Measurements from ENCODE around the gene MSANTD4.
A peak's percentile ranks its signal among the peaks of the same experiment; 100 is the strongest.
"Not testable (repeated sequence)": the region's sequence is repeated elsewhere in the genome, so short reads cannot be mapped to it uniquely, and the experiment has no call there.

MSANTD4 gene

DNA sequence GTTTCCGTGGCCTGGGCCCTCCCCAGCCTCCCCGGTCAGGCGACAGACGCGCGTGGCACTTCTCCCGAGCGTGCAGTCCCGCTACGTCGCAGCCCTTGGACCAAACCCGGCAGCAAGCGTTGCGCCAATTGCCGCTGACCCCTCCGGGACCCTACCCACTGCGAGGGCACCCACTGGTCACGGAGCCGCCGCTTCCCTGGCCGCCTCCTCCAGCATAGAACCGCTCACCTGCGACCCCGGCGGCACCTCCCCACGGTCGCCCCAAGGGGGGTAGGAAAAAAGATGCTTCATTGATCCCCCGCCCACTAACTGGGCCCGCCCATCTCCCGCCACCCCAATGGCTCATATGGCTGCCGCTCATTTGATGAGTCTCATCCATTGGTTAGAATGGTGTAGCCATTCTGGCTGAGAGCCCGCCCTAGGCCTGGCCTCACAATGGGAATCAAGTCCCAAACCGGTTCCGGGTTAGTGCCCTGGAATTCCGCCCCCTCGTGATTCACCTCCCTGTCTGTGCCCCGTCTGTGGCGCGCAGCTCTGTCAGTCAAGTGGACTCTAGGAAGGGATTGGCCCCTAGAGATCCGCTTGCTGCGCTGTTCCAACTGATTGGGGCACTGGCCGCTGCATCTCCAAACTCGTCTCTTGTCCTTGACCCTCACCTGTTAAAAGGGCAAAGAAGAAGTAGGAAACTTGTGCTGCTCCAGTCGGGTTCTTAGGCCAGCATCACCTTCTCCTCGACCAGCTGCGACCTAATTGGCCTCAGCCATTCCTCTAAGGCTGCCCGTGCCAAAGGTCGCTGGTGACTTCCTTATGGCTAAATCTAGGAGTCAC is at the start of gene MSANTD4:
Gene MSANTD4 (minus strand): TSS at position 274 of the 828 bp plus-strand sequence. CDS start 11,323 bp downstream, outside the sequence.
- DNase-seq (ENCODE audit: low read depth in 2 of 2), result peak; percentile 87 to 91

DNA sequence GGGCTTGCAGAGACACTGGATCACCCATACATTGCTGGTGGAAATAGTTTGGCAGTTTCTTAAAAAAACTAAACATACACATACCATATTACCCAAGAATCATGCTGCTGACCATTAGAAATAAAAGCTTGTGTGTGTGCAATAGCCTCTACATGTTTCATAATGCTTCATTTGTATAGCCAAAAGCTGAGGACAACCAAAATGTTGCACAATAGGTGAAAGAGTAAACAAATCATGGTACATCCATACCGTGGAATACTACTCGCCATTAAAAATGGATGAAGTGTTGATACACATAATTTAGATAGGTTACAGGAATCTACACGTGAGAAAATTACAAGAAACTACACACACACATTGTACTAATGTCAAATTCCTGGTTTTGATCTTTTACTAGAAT is 48.6 kb upstream of the MSANTD4 start:
- no peak for DNase-seq (ENCODE audit: low read depth in 2 of 2)

DNA sequence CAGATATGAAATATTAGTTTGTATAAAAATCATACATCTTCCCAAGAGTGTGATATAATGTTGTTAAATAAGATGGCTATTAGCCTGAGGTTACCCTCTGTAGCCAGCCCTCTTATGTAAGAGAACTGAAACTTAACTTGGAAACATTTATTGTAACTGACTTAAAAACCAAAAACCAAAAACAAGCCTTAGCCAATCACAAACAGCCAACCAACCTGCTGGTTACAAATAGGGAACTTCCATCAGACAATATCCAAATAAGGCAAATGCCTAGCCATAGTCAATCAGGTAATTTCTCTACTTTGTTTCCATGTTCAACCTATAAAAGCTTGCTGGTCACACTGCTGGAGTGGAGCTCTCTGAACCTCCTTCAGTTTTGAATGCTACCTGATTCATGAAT is 41.0 kb upstream of the MSANTD4 start:
- no peak for DNase-seq (ENCODE audit: low read depth in 2 of 2)

DNA sequence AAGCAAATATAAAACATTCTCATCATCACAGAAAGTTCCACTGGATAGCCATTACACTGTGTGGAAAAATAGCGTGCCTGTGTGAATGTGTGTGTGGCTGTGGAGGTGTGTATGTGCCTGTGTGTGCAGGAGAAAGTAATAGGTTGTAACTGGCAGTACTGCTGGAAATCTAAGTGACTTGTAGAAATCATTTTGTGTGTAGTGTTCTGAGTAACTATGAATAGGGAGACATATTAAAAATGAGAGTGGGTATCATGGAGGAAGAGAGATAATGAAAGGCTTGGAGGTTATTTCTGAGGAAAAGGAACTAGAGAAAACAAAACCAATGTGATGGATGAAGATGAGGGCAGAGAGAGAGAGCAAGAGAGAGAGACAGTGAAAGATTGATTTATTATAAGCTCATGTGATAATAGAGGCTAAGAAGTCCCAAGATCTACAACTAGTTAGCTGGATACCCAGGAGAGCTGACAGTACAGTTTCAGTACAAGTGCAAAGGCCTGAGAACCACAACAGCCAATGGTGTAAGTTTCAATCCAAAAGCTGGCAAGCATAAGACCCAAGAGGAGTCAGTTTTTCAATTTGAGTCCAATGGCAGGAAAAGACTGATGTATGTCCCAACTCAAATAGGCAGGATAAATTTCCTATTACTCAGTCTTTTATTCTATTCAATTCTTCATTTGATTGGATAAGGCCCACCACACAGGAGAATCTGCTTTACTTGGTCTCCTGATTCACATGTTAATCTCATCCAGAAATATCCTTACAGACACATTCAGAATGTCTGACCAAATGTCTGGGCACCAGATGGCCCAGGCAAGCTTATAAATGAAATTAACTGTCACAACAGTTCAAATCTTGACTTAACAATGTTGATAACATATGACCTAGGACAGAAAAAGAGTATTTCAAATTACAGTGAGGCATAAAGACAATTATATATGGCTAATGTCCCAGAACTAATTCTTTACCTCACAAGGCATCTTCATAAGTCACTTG is 40.2 kb upstream of the MSANTD4 start:
- no peak for DNase-seq (ENCODE audit: low read depth in 2 of 2)

DNA sequence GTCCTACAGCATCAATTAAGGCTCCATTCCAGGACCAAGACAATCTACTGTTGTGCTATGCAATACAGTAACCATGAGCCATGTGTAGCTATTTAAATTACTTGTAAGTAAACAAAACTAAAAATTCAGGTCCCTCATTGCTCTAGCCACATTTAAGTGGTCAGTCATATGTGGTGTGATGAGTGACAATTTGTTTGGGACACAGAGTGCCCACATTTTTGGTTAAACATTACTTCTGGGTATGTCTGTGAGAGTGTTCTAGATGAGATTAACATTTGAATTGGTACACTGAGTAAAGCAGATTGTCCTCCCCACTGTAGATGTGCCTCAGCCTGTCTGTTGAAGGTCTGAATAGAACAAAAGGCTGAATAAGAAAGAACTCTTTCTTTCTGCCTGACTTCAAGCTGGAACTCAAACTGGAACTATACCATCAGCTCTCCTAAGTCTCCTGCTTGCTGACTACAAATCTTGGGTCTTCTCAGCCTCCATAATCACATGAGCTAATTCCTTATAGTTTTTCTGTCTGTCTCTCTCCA is 39.3 kb upstream of the MSANTD4 start:
- DNase-seq (ENCODE audit: low read depth in 2 of 2), result no peak

DNA sequence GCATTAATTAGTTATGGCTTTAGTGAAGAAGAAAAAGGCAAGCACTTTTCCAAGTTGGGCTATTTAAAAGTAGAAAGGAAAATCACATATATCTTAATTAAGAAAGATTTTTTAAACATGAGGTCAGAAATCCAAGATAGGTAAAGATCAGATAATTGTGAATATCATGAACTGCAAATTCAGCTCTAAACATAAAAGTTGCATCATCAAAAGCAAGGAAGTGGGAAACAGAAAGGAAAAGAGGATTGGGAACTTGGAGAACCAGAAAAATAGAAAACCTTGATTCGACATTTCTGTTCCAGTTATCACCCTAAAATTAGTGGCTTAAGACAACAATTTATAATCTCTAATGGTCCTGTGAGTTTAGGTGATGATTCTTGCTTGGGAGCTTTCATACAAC is 37.6 kb upstream of the MSANTD4 start:
- no peak for DNase-seq (ENCODE audit: low read depth in 2 of 2)

DNA sequence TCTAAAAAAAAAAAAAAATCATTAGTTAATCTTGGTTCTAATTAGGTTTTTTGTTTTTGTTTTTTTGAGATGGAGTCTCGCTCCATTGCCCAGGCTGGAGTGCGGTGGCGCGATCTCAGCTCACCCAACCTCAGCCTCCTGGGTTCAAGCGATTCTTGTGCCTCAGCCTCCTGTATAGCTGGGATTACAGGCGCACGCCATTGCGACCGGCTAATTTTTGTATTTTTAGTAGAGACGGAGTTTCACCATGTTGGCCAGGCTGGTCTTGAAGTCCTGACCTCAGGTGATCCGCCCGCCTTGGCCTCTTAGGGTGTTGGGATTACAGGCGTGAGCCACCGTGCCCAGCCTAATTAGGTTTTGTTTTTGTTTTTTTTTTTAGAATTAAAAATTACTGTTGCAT is 36.3 kb upstream of the MSANTD4 start:
- not testable (repeated sequence) for DNase-seq (ENCODE audit: low read depth in 2 of 2)

DNA sequence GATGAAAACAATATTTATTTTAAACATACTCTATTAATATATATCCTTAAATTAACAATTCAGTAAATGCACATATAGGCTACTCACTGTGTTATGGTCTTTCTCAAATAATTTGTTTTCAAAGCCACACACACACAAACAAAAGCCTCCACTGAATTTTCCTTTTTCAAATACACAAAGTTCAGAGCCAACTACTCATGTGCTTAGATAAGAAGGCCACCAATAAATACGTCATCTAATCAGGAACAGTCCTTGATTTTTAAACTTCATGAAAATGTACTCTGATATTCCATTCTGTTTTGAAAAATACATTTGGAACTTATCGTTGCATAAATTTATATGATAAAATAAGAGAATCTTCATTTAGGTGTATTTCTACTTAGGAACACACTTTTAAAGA is 29.1 kb upstream of the MSANTD4 start:
- DNase-seq (ENCODE audit: low read depth in 2 of 2), result no peak

DNA sequence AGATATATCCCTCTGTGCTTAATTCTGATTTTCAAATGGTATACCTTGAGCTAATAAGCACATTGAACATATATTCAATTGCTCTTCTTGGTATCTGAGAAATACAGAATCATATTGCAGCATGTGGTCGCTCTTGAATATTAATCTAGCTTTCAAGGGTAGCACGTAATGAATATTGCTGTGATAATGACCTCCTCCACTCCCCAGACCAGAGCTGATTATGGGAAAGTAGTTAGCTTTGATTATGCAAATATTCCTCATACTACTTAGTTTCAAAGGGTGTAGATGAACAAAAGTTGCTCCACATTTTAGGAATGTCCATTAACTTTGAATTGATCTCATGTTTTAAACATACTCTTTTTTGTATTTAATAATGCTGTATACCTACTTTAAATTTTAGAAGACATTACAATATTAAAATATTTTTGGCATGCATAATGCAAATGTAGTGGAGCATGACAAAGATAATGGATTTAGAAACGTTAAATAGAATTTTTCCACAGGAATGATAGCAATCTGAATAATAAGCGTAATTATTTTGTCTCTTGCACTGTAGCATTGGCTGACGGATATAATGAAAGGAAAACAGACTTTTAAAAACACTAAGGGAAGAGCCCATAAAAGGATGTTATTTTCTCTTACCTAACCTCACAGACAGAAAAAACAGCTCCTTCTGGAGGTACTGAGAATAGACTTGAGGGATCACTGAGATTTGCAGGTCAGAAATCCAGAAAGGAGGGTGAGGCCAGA is 27.9 kb upstream of the MSANTD4 start:
- DNase-seq (ENCODE audit: low read depth in 2 of 2), result no peak

DNA sequence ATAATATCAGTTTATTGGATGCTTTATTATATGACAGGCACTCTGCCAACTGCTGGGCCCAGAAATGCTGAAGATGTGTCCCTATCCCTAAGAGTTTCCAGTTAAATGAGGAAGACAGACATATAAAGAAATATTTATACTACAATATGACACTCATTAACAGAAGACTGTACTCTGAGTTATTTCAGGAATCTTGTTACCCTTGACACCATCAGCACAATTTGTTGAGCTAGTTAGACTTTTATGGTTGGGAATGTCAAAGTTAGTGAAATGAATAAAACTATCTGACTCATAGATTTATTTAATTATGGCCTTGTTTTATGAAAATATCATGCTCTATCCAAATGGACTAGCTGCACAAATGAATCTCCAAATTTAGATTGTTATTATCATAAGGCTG is 25.6 kb upstream of the MSANTD4 start:
- no peak for DNase-seq (ENCODE audit: low read depth in 2 of 2)

DNA sequence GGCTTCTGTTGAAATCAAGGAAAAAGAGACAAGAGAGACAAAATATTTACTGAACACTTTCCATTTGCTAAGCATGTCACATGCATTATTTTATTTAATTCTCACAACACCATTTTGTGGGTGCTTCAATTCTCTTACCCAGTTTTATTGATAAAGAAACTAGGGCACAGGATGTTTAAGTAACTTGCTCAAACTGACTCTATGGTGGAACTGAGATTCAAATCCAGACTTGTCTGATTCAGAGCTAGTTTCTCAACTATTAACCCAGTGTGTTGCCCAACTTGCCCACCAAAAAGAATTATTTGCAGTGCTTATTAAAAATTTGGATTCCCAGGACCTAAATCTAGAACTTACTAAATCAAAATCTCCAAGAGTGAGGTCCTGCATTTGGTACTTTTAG is 21.5 kb upstream of the MSANTD4 start:
- DNase-seq (ENCODE audit: low read depth in 2 of 2), result no peak

DNA sequence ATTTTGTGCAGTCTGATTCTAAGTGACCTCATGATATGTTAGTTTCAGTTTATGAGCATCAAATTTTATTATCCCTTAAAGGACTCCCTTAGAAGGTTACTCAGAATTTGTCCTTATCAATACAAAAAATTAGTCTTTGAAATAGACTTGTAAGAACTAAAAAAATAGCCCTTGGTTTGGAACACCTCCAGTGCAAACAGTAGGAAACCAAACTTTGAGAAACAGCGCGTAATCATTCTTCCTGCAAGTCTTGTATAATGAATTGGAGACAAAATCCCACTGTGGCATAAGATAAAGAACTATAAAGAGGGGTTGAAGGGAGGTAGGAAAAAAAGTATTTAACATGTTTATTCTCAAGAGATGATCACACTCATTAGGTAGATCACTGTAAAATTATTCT is 10.8 kb upstream of the MSANTD4 start:
- no peak for DNase-seq (ENCODE audit: low read depth in 2 of 2)

DNA sequence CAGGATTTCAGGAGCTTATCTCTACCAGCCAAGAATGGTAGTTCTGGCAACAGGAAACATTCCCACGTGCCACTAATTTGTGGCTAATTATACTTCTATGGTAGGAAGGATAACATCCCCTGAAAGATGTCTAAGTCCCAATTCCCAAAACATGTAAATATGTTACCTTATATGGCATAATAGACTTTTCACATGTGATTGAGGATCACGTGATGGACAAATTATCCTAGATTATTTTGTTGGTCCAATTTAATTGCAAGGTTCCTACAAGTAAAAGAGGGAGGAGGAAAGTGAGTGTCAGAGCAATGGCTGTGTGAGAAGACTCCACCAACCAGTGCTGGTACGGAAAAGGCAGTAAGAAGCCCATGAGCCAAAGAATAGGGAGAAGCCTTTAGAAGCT is 9.9 kb upstream of the MSANTD4 start:
- no peak for DNase-seq (ENCODE audit: low read depth in 2 of 2)

DNA sequence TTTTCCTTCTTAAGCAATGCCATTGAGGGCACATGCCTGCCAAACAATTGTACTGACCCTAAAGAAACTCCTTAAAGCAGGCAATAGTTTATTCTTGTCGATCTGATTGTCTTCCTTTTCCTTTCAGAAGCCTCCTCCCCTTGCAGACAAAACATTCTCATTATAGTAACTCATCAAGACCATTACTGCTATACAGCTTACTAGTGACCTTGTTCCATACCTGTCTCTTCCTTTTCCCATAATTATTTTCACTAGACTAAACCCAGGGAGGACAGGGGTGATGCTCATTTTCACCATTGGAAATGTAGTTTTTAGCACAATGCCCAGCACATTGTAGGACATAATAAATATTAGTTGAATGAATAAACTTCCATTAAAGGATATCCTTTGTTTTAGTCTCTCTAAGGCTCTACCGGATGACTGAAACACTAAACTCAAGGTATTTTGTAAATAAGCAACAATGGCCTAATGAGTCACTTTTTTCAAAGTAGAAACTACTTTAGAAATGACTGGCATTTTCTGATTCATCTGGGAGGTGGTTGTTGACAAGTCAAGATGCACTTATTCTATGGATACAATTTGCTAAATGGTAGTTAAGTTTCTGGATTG is 9.3 kb upstream of the MSANTD4 start:
- DNase-seq (ENCODE audit: low read depth in 2 of 2), result no peak

DNA sequence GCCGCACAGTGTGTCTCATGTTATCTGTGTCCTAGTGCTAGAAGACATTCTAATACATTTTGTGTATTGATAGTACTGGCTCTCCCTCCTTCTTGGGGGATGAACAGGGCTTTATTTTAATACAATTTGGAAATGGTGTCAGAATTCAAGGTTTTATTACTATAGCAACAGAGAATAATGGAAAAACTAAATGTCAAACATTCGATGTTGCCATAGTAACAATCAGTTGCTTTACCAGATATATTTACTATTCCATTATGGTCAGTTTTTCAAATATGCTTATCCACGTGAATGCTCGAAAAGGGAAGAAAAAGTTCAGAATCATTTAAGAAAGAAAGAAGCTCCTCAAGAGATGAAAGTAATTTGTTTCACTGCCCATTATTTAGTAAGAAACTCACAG is 8.6 kb upstream of the MSANTD4 start:
- DNase-seq (ENCODE audit: low read depth in 2 of 2), result no peak

DNA sequence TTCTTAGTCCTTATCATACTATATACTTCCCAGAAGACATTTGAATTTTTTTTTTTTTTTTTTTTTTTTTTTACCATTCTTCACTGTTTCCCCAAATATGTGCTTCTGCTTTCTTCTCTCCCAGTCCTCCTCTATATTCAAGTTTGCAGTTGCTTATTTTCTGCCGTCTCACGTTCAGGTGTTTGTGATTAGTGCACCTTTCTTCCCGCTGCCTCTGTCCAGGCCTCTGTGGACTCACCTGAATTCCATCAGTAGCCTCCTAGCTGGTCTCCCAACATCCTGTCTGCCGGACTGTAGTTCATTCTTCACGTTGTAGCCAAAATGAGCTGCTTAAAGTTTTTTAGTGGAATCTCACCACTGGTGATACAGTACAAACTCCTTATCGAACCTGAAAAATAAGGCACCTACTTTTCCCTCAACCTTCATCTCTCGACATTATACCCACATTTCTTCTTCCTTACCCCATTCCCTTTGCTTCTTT is 795 bp upstream of the MSANTD4 start:
- DNase-seq (ENCODE audit: low read depth in 2 of 2), result no peak

DNA sequence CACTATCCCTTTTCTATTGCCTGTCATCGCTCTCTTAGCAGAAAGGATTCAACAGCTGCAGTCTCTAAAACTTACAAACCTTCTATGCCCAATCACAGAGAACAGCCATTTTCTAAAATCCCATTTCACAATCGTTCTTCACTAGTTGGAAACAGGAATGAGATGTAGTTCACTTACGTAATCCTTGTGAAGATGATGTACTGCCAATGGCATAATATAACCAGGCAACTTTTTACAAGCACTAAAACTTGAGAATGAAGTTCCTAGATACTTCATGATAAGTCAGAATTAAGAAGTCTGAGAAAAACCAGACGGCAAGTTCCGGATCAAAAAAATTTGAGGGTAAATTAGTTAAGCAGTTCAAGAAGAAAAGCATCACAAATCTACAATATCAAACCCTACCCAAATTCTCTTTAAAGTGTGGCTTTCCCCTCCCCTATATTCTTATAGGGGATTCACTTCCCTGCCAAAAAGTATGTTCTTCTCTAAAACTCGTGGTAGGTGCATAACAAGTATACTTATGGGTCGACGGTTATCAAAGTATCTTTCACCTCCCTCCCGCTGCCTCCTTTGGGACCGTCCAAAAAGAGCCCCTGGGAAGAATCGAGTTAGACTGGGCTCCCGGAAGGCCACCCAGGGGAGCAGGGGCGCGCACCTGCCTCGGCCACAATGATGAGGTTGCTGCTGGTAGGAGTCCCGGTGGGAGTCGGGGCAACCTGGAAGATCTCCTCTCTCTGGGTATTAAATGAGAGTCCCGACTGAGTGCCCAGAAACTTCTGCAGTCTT is 666 bp downstream of the MSANTD4 start:
- DNase-seq (ENCODE audit: low read depth in 2 of 2), result no peak

DNA sequence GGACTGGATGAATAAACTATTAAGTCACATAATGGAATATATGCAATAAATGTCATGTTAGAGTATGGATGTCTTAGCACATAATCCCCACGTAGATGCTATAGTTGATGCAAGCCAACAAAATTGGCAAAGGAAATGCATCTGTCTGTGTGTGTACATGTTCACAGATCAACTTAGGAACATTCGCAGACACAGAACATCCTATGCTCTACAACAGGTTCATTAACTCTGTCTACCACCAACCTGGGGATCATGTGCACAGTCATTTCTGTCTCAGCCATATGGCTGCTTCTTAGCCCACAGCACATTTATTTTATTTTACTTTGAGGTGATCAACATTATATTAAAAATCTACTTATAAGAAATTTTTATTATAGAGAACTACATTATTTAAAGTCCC is 4.9 kb downstream of the MSANTD4 start:
- DNase-seq (ENCODE audit: low read depth in 2 of 2), result no peak

DNA sequence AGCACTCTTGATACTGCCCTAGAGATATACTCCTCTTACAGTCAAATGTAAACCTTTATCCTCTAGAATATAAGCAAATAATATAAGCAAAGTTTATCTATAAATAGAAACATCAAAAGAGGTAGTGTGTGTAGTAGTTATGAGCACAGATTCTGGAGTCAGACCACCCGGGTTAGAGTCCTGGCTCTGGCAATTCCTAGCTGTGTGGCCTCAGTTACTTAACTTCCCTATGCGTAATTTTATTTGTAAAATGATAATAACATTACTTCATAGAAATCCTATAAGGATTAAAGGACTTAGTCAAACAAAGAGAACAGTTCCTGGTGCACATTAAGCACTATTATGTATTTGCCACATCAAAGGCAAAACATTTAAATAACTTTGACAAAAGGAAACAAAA is 7.0 kb downstream of the MSANTD4 start:
- DNase-seq (ENCODE audit: low read depth in 2 of 2), result no peak

DNA sequence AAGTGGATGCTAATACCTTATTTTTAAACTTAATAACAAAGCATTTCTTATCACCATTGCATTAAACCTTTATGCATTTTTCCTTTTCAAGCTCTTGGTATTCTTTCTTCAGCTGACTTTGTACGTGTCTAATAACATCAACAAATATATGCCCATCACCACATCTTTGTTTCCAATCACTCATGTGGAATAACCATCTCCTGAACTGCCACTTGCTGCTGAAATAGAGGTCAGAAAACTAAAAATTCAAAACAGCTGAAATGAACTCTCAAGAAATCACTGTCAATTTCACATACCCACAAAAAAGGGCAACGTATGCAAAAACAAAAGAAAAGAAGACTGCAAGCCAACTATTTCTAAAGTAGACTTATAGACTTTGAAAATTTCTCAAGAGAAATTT is 7.4 kb downstream of the MSANTD4 start:
- no peak for DNase-seq (ENCODE audit: low read depth in 2 of 2)

Measured in stimulated activated CD8-positive, alpha-beta memory T cell treated with anti-CD3 and anti-CD28 coated beads, Interleukin-7, amount 100 ng/mL, for 1 hour (primary cell).